GM23338 (cell line): ENCODE results near the gene ZNF581. TPM values are rescaled to one million over a fixed set of nuclear protein-coding genes. Genes with fewer than 3 reads are reported as not detected.

Source experiments
- ATAC-seq: fragments of 200-7000 bp; cut with Tn5 transposase; 3 replicates; pipeline ENCODE4 v1.9.1; 2020
- DNase-seq: peaks from one replicate; pipeline ENCODE4 v3.0.0-alpha.2; 2015; ENCODE audit warnings: low spot score
- H2AFZ ChIP-seq: fragments of 200-600 bp; sonication (generic); 2 replicates; pipeline ENCODE4 v1.8.0; 2016; ENCODE audit warnings: antibody characterized with exemption, mild to moderate bottlenecking, moderate library complexity
- H3F3A ChIP-seq: fragments of 200-600 bp; sonication (generic); replicated peaks from 2 replicates; pipeline ENCODE4 v1.8.0; 2017; ENCODE audit warnings: antibody characterized with exemption, mixed run types, low read depth
- H3K27ac ChIP-seq: fragments of 200-600 bp; sonication (generic); 2 replicates; pipeline ENCODE4 v1.6.1; 2016; ENCODE audit warnings: low read depth
- H3K27me3 ChIP-seq: fragments of 200-600 bp; sonication (generic); 2 replicates; pipeline ENCODE4 v1.8.0; 2016; ENCODE audit warnings: mild to moderate bottlenecking, mixed run types, moderate library complexity; ENCODE audit not compliant: insufficient read depth
- H3K36me3 ChIP-seq: fragments of 200-600 bp; sonication (generic); 2 replicates; pipeline ENCODE4 v1.8.0; 2016; ENCODE audit warnings: mild to moderate bottlenecking; ENCODE audit not compliant: insufficient read depth
- H3K4me1 ChIP-seq: fragments of 200-600 bp; sonication (generic); 2 replicates; pipeline ENCODE4 v1.8.0; 2016; ENCODE audit warnings: mild to moderate bottlenecking, moderate library complexity; ENCODE audit not compliant: insufficient read depth
- H3K4me2 ChIP-seq: fragments of 200-600 bp; sonication (generic); 2 replicates; pipeline ENCODE4 v1.7.1; 2017; ENCODE audit warnings: mixed run types
- H3K4me3 ChIP-seq: fragments of 200-600 bp; sonication (generic); 2 replicates; pipeline ENCODE4 v1.6.1; 2016; ENCODE audit warnings: mixed run types
- H3K79me2 ChIP-seq: fragments of 200-600 bp; sonication (generic); replicated peaks from 2 replicates; pipeline ENCODE4 v1.8.0; 2017; ENCODE audit warnings: mild to moderate bottlenecking; ENCODE audit not compliant: insufficient read depth
- H3K9me2 ChIP-seq: fragments of 200-600 bp; sonication (generic); 2 replicates; pipeline ENCODE4 v1.8.0; 2017; ENCODE audit not compliant: insufficient read depth
- H4K20me1 ChIP-seq: fragments of 200-600 bp; sonication (generic); replicated peaks from 2 replicates; pipeline ENCODE4 v1.8.0; 2017; ENCODE audit warnings: mild to moderate bottlenecking; ENCODE audit not compliant: insufficient read depth
- H3K27ac Mint-ChIP-seq: 2 replicates; pipeline ENCODE4 v1.8.0; 2020; ENCODE audit warnings: inconsistent platforms, mild to moderate bottlenecking, moderate library complexity, mixed read lengths
- H3K27me3 Mint-ChIP-seq: 3 replicates; pipeline ENCODE4 v1.8.0; 2022; ENCODE audit warnings: low read depth, mild to moderate bottlenecking, moderate library complexity, mixed read lengths, inconsistent platforms; ENCODE audit not compliant: insufficient read depth, poor library complexity
- H3K36me3 Mint-ChIP-seq: 3 replicates; pipeline ENCODE4 v1.8.0; 2021; ENCODE audit warnings: low read depth, mild to moderate bottlenecking, inconsistent platforms, moderate library complexity, mixed read lengths
- H3K4me1 Mint-ChIP-seq: 3 replicates; pipeline ENCODE4 v1.8.0; 2020; ENCODE audit warnings: mild to moderate bottlenecking, inconsistent platforms, mixed read lengths
- H3K4me3 Mint-ChIP-seq: 3 replicates; pipeline ENCODE4 v1.8.0; 2021; ENCODE audit warnings: moderate library complexity, mild to moderate bottlenecking, inconsistent platforms, mixed read lengths
- H3K9me3 Mint-ChIP-seq: 3 replicates; pipeline ENCODE4 v1.8.0; 2020; ENCODE audit warnings: moderate library complexity, mild to moderate bottlenecking, inconsistent platforms, mixed read lengths
- JUNB ChIP-seq: IDR thresholded peaks from one replicate; pipeline ENCODE4 v1.6.1; 2016; ENCODE audit warnings: antibody characterized with exemption; ENCODE audit not compliant: unreplicated experiment
- POLR2AphosphoS5 ChIP-seq: IDR thresholded peaks from 2 replicates; pipeline ENCODE4 v1.6.1; 2016; ENCODE audit warnings: antibody characterized with exemption, low read depth
- ZNF114 ChIP-seq: fragments of 250-450 bp; sonication (Bioruptor Pico); IDR thresholded peaks from 2 replicates; pipeline ENCODE4 v1.5.0; 2020; ENCODE audit warnings: mild to moderate bottlenecking, moderate library complexity
- ZNF331 ChIP-seq: fragments of 250-450 bp; sonication (Bioruptor Pico); IDR thresholded peaks from 2 replicates; pipeline ENCODE4 v1.5.0; 2020; ENCODE audit warnings: low read depth, mild to moderate bottlenecking, moderate library complexity
- polyA plus RNA-seq: library from polyadenylated mRNA; unstranded; fragments of >200 nt; fragmentation: Nextera tagmentation; extraction: Ambion mirVana; gene quantifications from 2 replicates; pipeline ENCODE4 v1.2.1, GENCODE V29; 2016
- total RNA-seq: library from RNA; depleted of rRNA; stranded (reverse); fragments of >200 nt; shearing (Covaris generic); gene quantifications from 2 replicates; pipeline ENCODE4 v1.2.3, GENCODE V29; 2014
- TF ChIP-seq, protein P1 (sequence below): IDR thresholded peaks from one replicate; pipeline ENCODE4 v1.6.1; 2018; ENCODE audit warnings: antibody characterized with exemption; ENCODE audit not compliant: unreplicated experiment
- TF ChIP-seq, protein P2 (sequence below): IDR thresholded peaks from 2 replicates; pipeline ENCODE4 v1.6.1; 2016; ENCODE audit warnings: antibody characterized with exemption
- TF ChIP-seq, protein P3 (sequence below): fragments of 250-450 bp; sonication (Bioruptor Pico); IDR thresholded peaks from 2 replicates; pipeline ENCODE4 v1.5.0; 2020; ENCODE audit warnings: mild to moderate bottlenecking, moderate library complexity

Gene ZNF581
- total and polyA plus RNA-seq, 2 experiments from 2014 or later: 48.5 to 87.6 TPM

DNA sequence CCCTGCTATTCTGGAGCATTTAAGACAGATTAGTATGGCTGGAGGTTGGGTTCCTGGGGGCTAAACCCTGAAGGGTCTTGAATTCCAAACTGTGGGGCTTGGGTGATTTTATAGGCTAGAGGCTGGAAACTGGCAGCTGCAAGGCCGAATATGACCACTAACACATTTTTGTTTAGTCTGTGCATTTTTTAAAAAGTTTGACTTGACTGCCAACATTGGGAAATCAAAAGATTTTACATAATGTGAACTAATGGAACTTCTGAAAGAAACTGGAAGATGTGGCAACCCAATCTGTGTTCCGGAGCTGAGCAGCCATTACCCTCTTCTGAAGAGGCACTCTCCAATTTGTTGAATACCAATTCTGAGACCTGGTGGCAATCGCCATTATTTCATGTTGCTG is 24.2 kb upstream of the ZNF581 start (continued):
- TF ChIP-seq, protein P1, sequence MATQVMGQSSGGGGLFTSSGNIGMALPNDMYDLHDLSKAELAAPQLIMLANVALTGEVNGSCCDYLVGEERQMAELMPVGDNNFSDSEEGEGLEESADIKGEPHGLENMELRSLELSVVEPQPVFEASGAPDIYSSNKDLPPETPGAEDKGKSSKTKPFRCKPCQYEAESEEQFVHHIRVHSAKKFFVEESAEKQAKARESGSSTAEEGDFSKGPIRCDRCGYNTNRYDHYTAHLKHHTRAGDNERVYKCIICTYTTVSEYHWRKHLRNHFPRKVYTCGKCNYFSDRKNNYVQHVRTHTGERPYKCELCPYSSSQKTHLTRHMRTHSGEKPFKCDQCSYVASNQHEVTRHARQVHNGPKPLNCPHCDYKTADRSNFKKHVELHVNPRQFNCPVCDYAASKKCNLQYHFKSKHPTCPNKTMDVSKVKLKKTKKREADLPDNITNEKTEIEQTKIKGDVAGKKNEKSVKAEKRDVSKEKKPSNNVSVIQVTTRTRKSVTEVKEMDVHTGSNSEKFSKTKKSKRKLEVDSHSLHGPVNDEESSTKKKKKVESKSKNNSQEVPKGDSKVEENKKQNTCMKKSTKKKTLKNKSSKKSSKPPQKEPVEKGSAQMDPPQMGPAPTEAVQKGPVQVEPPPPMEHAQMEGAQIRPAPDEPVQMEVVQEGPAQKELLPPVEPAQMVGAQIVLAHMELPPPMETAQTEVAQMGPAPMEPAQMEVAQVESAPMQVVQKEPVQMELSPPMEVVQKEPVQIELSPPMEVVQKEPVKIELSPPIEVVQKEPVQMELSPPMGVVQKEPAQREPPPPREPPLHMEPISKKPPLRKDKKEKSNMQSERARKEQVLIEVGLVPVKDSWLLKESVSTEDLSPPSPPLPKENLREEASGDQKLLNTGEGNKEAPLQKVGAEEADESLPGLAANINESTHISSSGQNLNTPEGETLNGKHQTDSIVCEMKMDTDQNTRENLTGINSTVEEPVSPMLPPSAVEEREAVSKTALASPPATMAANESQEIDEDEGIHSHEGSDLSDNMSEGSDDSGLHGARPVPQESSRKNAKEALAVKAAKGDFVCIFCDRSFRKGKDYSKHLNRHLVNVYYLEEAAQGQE: no peak
- TF ChIP-seq, protein P2, sequence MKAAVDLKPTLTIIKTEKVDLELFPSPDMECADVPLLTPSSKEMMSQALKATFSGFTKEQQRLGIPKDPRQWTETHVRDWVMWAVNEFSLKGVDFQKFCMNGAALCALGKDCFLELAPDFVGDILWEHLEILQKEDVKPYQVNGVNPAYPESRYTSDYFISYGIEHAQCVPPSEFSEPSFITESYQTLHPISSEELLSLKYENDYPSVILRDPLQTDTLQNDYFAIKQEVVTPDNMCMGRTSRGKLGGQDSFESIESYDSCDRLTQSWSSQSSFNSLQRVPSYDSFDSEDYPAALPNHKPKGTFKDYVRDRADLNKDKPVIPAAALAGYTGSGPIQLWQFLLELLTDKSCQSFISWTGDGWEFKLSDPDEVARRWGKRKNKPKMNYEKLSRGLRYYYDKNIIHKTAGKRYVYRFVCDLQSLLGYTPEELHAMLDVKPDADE: no peak

DNA sequence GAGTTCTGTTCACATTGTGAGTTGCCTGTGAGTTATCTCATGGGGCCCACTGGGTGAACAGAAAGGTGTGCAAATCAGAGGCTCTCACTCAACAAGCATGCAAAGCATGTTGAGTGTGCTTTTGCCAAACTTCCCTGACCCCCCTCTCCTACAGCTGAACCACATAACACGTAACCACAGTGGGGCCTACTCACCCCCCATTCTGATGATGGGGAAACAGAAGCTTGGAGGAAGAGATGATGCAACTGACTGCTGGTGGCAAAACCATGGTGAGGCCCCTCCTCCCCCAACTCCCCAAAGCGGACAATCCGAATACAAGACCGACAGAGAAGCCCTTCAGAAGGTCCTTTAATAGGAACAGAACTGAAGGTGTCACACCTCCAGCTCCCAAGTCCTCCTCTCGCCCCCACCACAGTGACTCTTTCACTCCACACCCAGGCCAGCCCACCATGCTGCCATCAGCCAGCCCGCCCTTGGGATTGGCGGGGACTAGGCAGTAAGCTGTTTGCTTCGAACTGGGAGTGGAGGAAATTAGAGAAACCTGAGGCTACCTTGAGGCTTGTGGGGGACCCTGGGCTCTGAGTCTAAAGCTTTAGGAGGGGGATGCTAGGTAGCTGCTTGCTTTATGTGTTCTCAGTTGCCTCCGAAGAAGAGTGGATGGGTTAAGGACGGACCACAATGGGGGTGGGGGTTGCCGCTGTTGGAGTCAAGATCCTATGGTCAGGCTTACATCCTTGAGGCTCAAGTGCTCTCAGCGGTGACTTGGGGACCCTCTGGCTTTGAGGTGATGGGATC is 22.8 kb upstream of the ZNF581 start:
- Histone ChIP-seq H3F3A (peaks cover 12% of the 10 kb centered on the region), H3K9me2 (no peaks in the 10 kb centered on the region), H3K4me3 (no peak overlapping the region), H3K79me2 (peaks cover 9% of the 10 kb centered on the region), H3K27me3 (no peaks in the 10 kb centered on the region), H3K4me2 (no peak overlapping the region), H3K27ac (no peak overlapping the region), H4K20me1 (peaks cover 5% of the 10 kb centered on the region), H2AFZ (no peak overlapping the region), H3K4me1 (no peaks in the 10 kb centered on the region; the same call in 1 of the 2 replicates), H3K36me3 (no peaks in the 10 kb centered on the region)
- peaks cover 48% of the 10 kb centered on the region for H3K36me3 Mint-ChIP-seq
- no peak overlapping the region for H3K4me3 Mint-ChIP-seq
- peaks cover 24% of the 10 kb centered on the region for H3K27me3 Mint-ChIP-seq
- H3K27ac Mint-ChIP-seq: no peak overlapping the region; the same call in 1 of the 2 replicates
- no peak for DNase-seq
- H3K9me3 Mint-ChIP-seq: peaks cover 5% of the 10 kb centered on the region
- H3K4me1 Mint-ChIP-seq: peaks cover 16% of the 10 kb centered on the region; the same call in 2 of the 3 replicates
- no peak for ATAC-seq
- TF ChIP-seq, protein P2: no peak
- TF ChIP-seq, protein P3, sequence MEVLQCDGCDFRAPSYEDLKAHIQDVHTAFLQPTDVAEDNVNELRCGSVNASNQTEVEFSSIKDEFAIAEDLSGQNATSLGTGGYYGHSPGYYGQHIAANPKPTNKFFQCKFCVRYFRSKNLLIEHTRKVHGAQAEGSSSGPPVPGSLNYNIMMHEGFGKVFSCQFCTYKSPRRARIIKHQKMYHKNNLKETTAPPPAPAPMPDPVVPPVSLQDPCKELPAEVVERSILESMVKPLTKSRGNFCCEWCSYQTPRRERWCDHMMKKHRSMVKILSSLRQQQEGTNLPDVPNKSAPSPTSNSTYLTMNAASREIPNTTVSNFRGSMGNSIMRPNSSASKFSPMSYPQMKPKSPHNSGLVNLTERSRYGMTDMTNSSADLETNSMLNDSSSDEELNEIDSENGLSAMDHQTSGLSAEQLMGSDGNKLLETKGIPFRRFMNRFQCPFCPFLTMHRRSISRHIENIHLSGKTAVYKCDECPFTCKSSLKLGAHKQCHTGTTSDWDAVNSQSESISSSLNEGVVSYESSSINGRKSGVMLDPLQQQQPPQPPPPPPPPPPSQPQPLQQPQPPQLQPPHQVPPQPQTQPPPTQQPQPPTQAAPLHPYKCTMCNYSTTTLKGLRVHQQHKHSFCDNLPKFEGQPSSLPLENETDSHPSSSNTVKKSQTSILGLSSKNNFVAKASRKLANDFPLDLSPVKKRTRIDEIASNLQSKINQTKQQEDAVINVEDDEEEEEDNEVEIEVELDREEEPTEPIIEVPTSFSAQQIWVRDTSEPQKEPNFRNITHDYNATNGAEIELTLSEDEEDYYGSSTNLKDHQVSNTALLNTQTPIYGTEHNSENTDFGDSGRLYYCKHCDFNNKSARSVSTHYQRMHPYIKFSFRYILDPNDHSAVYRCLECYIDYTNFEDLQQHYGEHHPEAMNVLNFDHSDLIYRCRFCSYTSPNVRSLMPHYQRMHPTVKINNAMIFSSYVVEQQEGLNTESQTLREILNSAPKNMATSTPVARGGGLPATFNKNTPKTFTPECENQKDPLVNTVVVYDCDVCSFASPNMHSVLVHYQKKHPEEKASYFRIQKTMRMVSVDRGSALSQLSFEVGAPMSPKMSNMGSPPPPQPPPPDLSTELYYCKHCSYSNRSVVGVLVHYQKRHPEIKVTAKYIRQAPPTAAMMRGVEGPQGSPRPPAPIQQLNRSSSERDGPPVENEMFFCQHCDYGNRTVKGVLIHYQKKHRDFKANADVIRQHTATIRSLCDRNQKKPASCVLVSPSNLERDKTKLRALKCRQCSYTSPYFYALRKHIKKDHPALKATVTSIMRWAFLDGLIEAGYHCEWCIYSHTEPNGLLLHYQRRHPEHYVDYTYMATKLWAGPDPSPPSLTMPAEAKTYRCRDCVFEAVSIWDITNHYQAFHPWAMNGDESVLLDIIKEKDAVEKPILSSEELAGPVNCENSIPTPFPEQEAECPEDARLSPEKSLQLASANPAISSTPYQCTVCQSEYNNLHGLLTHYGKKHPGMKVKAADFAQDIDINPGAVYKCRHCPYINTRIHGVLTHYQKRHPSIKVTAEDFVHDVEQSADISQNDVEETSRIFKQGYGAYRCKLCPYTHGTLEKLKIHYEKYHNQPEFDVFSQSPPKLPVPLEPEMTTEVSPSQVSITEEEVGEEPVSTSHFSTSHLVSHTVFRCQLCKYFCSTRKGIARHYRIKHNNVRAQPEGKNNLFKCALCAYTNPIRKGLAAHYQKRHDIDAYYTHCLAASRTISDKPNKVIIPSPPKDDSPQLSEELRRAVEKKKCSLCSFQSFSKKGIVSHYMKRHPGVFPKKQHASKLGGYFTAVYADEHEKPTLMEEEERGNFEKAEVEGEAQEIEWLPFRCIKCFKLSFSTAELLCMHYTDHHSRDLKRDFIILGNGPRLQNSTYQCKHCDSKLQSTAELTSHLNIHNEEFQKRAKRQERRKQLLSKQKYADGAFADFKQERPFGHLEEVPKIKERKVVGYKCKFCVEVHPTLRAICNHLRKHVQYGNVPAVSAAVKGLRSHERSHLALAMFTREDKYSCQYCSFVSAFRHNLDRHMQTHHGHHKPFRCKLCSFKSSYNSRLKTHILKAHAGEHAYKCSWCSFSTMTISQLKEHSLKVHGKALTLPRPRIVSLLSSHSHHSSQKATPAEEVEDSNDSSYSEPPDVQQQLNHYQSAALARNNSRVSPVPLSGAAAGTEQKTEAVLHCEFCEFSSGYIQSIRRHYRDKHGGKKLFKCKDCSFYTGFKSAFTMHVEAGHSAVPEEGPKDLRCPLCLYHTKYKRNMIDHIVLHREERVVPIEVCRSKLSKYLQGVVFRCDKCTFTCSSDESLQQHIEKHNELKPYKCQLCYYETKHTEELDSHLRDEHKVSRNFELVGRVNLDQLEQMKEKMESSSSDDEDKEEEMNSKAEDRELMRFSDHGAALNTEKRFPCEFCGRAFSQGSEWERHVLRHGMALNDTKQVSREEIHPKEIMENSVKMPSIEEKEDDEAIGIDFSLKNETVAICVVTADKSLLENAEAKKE: no peak
- TF ChIP-seq POLR2AphosphoS5 (no peak), JUNB (no peak), ZNF331 (no peak), ZNF114 (CRISPR knock-in tag) (no peak)
- TF ChIP-seq, protein P1: no peak
